ENCODE data around the gene RWDD4.

GRCh38 chr4:183637461-183637860 is 21.5 kb downstream of the RWDD4 start:
- no peak for TF ChIP-seq RFX5 (IDR thresholded peaks at IDR 0.05; ENCODE audit: low read depth, low read length)
- no peak for TF ChIP-seq CTCF (conservative IDR thresholded peaks at IDR 0.05; ENCODE audit: low read depth, low read length)
